GM20431 (cell line): ENCODE results near the gene CCPG1.

Experiments used
- in situ Hi-C: fragments of 300-500 bp; cut with MseI, MboI; formaldehyde crosslinking; loops from one replicate; pipeline ENCODE4 v1.15.0; 2020; ENCODE audit warnings: low sequenced_read_pairs; ENCODE audit not compliant: unreplicated experiment

The CCPG1 gene

DNA sequence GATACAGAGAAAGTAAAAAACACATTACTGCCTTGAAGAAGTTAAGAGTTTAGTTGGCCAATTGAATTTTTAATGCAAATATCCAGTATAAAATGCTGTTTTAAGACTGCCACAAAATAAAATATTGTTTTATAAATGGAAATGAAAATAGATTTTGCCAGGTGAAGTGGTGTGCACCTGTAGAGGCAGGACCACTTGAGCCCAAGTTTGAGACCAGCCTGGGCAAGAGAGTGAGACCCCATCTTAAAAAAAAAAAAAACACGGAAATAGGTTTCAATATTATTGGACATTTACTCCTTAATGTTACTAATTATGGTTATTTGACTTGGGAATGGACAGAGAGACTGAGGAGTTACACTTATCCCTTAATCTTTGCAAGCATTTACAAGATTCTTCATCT is 87.2 kb downstream of the CCPG1 start:
- in situ Hi-C loops: no loop called here

DNA sequence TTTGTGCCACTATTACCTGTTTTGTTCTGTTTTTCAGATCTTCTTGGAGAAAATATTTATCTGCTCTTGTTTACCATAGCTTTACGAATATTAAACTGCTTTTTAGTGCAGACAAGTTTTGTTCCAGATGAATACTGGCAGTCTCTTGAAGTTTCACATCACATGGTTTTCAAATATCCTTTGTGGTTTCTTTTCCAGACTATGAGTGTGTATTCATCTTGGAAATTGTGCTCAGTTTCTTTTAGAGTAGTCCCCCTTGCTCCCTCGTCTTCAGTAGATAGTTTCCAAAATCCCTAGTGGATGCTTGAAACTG is 88.0 kb downstream of the CCPG1 start:
- in situ Hi-C loops: no loop called here

- in situ Hi-C loops: no loop called here
Measured at GRCh38 chr15:55319537-55320237, 88.5 kb downstream of the CCPG1 start.

- in situ Hi-C loops: no loop called here
Measured at GRCh38 chr15:55318588-55319494, 89.3 kb downstream of the CCPG1 start, which contains the start of the genes PIGB and PIGBOS1. Gene PIGB, plus strand, starts transcription at chr15:55319222. Its CDS starts 29 bp downstream, at chr15:55319251. Gene PIGBOS1, minus strand, starts transcription at chr15:55319123. Its CDS starts 1,331 bp downstream, at chr15:55317792.
